ENCODE measurements around the gene SCN11A. TPM values are rescaled to one million over a fixed set of nuclear protein-coding genes. Genes with fewer than 3 reads are reported as not detected.
"Not testable (repeated sequence)": the region's sequence is repeated elsewhere in the genome, so short reads cannot be mapped to it uniquely, and the experiment has no call there.

Gene SCN11A
- total and polyA plus RNA-seq, 2 donors (not counting 1 experiment from before 2014, with no cell fraction given), result 0.01 to 0.17 TPM

DNA sequence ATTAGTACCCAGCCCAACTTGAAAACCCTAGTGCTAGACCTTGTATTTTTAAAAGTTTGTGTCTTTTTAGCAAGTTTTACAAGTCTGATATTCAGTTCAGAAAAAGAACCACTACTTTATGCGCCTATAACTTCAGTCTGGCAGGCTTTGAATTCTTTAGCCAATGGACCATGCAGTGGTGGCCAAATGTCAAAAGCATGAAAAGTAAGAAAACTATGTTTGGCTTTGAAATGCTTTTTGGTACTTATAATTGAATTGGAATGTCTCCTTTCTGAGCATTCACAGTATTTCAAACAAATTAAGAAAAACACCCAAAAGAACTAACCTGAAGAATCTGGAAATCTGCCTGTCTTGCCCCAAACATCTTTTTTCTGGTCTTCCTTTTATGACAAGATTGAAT is 12.9 kb upstream of the SCN11A start:
- H3K9ac ChIP-seq (ENCODE audit: insufficient read depth, low read length), result no peak overlapping the region
- TF ChIP-seq EZH2 (IDR thresholded peaks at IDR 0.05; ENCODE audit: low read length, missing control alignments), result no peak
- TF ChIP-seq, protein P1, sequence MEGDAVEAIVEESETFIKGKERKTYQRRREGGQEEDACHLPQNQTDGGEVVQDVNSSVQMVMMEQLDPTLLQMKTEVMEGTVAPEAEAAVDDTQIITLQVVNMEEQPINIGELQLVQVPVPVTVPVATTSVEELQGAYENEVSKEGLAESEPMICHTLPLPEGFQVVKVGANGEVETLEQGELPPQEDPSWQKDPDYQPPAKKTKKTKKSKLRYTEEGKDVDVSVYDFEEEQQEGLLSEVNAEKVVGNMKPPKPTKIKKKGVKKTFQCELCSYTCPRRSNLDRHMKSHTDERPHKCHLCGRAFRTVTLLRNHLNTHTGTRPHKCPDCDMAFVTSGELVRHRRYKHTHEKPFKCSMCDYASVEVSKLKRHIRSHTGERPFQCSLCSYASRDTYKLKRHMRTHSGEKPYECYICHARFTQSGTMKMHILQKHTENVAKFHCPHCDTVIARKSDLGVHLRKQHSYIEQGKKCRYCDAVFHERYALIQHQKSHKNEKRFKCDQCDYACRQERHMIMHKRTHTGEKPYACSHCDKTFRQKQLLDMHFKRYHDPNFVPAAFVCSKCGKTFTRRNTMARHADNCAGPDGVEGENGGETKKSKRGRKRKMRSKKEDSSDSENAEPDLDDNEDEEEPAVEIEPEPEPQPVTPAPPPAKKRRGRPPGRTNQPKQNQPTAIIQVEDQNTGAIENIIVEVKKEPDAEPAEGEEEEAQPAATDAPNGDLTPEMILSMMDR (conservative IDR thresholded peaks at IDR 0.05 in 1 of 2, IDR thresholded peaks at IDR 0.05 in 1 of 2; ENCODE audit: low read depth in 1 of 2, low read length in 2 of 2), result no peak
- no peaks in the 10 kb centered on the region for H4K20me1 ChIP-seq (ENCODE audit: control insufficient read depth, extremely low read depth, insufficient read depth, low read length)
- no peak overlapping the region for H3K27ac ChIP-seq (ENCODE audit: insufficient read depth, low read length)
- no peaks in the 10 kb centered on the region for H3K36me3 ChIP-seq (ENCODE audit: control insufficient read depth, insufficient read depth, low read length)
- H3K27me3 ChIP-seq (ENCODE audit: control insufficient read depth, insufficient read depth, low read length), result no peaks in the 10 kb centered on the region
- no peak overlapping the region for H2AFZ ChIP-seq (ENCODE audit: low read length)
- no peaks in the 10 kb centered on the region for H3K4me1 ChIP-seq (ENCODE audit: control insufficient read depth, extremely low read depth, insufficient read depth, low read length)
- H3K4me2 ChIP-seq (ENCODE audit: extremely low read depth, insufficient read depth, low read length), result no peak overlapping the region
- no peaks in the 10 kb centered on the region for H3K9me3 ChIP-seq (ENCODE audit: control insufficient read depth, insufficient read depth, low read depth, low read length)
- no peak overlapping the region for H3K4me3 ChIP-seq (replicated peaks in 1 of 4; ENCODE audit: control extremely low read depth in 1 of 4, insufficient read depth in 1 of 4, low read depth in 3 of 4, low read length in 4 of 4)
- DNase-seq (ENCODE audit: low read depth in 2 of 2), result peak in 1 of 2 donors; percentile 86
- no peaks in the 10 kb centered on the region for H3K79me2 ChIP-seq (ENCODE audit: control insufficient read depth, insufficient read depth, low read length)

DNA sequence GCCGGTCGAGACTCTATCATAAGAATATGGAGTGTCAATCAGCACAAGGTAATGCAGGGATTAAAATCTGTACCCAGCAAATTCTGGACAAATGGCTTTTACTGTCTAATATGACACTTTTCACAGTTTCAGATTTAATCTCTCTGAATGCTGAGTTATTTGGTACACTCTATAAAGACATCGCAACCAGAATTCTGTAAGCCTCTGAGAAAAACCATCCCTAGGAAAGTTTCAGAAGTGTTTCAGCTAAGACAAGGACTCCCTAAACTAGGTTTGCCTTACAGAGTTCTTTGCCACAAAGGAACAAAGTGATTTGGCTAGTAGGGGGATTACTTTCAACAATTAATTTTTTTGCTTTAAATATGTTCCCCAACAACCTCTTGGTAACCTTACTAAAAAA is 11.4 kb upstream of the SCN11A start:
- Histone ChIP-seq H2AFZ (ENCODE audit: low read length) (no peak overlapping the region), H3K9ac (ENCODE audit: insufficient read depth, low read length) (no peak overlapping the region), H3K4me1 (ENCODE audit: control insufficient read depth, extremely low read depth, insufficient read depth, low read length) (no peaks in the 10 kb centered on the region), H3K79me2 (ENCODE audit: control insufficient read depth, insufficient read depth, low read length) (peaks cover 2% of the 10 kb centered on the region), H3K36me3 (ENCODE audit: control insufficient read depth, insufficient read depth, low read length) (no peaks in the 10 kb centered on the region), H4K20me1 (ENCODE audit: control insufficient read depth, extremely low read depth, insufficient read depth, low read length) (no peaks in the 10 kb centered on the region), H3K4me2 (ENCODE audit: extremely low read depth, insufficient read depth, low read length) (no peak overlapping the region), H3K4me3 (replicated peaks in 1 of 4; ENCODE audit: control extremely low read depth in 1 of 4, insufficient read depth in 1 of 4, low read depth in 3 of 4, low read length in 4 of 4) (no peak overlapping the region), H3K27ac (ENCODE audit: insufficient read depth, low read length) (no peak overlapping the region), H3K27me3 (ENCODE audit: control insufficient read depth, insufficient read depth, low read length) (no peaks in the 10 kb centered on the region), H3K9me3 (ENCODE audit: control insufficient read depth, insufficient read depth, low read depth, low read length) (no peaks in the 10 kb centered on the region)
- no peak for DNase-seq (ENCODE audit: low read depth in 2 of 2)
- no peak for TF ChIP-seq EZH2 (IDR thresholded peaks at IDR 0.05; ENCODE audit: low read length, missing control alignments)
- TF ChIP-seq, protein P1 (conservative IDR thresholded peaks at IDR 0.05 in 1 of 2, IDR thresholded peaks at IDR 0.05 in 1 of 2; ENCODE audit: low read depth in 1 of 2, low read length in 2 of 2), result no peak

DNA sequence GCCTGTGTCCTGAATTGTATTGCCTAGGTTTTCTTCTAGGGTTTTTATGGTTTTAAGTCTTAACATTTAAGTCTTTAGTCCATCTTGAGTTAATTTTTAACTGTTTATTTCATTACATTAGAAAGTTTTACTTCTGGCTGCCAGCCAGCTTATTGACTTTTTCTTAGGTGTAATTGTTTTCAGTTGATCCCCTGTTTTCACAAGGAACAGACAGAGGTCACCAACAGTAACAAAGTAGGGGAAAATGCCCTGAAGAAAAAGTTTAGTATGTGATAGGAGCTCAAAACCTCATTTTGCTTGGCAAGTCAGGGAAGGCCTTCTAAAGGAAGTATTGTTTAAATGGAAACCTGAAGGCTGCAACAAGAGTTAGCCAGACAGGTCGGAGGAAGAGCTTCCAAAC is 10.4 kb upstream of the SCN11A start:
- no peak overlapping the region for H3K4me2 ChIP-seq (ENCODE audit: extremely low read depth, insufficient read depth, low read length)
- no peak for TF ChIP-seq EZH2 (IDR thresholded peaks at IDR 0.05; ENCODE audit: low read length, missing control alignments)
- TF ChIP-seq, protein P1 (conservative IDR thresholded peaks at IDR 0.05 in 1 of 2, IDR thresholded peaks at IDR 0.05 in 1 of 2; ENCODE audit: low read depth in 1 of 2, low read length in 2 of 2), result no peak
- DNase-seq (ENCODE audit: low read depth in 2 of 2), result no peak
- no peak overlapping the region for H3K9ac ChIP-seq (ENCODE audit: insufficient read depth, low read length)
- H3K27me3 ChIP-seq (ENCODE audit: control insufficient read depth, insufficient read depth, low read length), result no peaks in the 10 kb centered on the region
- H3K36me3 ChIP-seq (ENCODE audit: control insufficient read depth, insufficient read depth, low read length), result no peaks in the 10 kb centered on the region
- no peak overlapping the region for H3K27ac ChIP-seq (ENCODE audit: insufficient read depth, low read length)
- no peak overlapping the region for H2AFZ ChIP-seq (ENCODE audit: low read length)
- H4K20me1 ChIP-seq (ENCODE audit: control insufficient read depth, extremely low read depth, insufficient read depth, low read length), result no peaks in the 10 kb centered on the region
- peaks cover 2% of the 10 kb centered on the region for H3K79me2 ChIP-seq (ENCODE audit: control insufficient read depth, insufficient read depth, low read length)
- H3K4me3 ChIP-seq (replicated peaks in 1 of 4; ENCODE audit: control extremely low read depth in 1 of 4, insufficient read depth in 1 of 4, low read depth in 3 of 4, low read length in 4 of 4), result no peak overlapping the region
- H3K9me3 ChIP-seq (ENCODE audit: control insufficient read depth, insufficient read depth, low read depth, low read length), result no peaks in the 10 kb centered on the region
- H3K4me1 ChIP-seq (ENCODE audit: control insufficient read depth, extremely low read depth, insufficient read depth, low read length), result no peaks in the 10 kb centered on the region

DNA sequence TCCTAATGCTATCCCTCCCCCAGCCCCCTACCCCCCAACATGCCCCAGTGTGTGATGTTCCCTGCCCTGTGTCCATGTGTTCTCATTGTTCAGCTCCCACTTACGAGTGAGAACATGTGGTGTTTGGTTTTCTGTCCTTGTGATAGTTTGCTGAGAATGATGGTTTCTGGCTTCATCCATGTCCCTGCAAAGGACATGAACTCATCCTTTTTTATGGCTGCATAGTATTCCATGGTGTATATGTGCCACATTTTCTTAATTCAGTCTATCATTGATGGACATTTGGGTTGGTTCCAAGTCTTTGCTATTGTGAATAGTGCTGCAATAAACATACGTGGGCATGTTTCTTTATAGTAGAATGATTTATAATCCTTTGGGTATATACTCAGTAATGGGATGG is 9.5 kb upstream of the SCN11A start:
- H3K9ac ChIP-seq (ENCODE audit: insufficient read depth, low read length); DNase-seq (ENCODE audit: low read depth in 2 of 2); H3K36me3 ChIP-seq (ENCODE audit: control insufficient read depth, insufficient read depth, low read length); H4K20me1 ChIP-seq (ENCODE audit: control insufficient read depth, extremely low read depth, insufficient read depth, low read length); H2AFZ ChIP-seq (ENCODE audit: low read length); H3K4me3 ChIP-seq (replicated peaks in 1 of 4; ENCODE audit: control extremely low read depth in 1 of 4, insufficient read depth in 1 of 4, low read depth in 3 of 4, low read length in 4 of 4); H3K27ac ChIP-seq (ENCODE audit: insufficient read depth, low read length); H3K27me3 ChIP-seq (ENCODE audit: control insufficient read depth, insufficient read depth, low read length); H3K4me1 ChIP-seq (ENCODE audit: control insufficient read depth, extremely low read depth, insufficient read depth, low read length); H3K9me3 ChIP-seq (ENCODE audit: control insufficient read depth, insufficient read depth, low read depth, low read length); H3K79me2 ChIP-seq (ENCODE audit: control insufficient read depth, insufficient read depth, low read length); H3K4me2 ChIP-seq (ENCODE audit: extremely low read depth, insufficient read depth, low read length): not testable (repeated sequence)
